B cell (primary cell): ENCODE data around the gene REM2.

Source experiments
- EZH2 ChIP-seq: IDR thresholded peaks from 2 replicates; pipeline ENCODE4 v1.6.1; 2012; ENCODE audit warnings: borderline replicate concordance, low read depth, mild to moderate bottlenecking, moderate library complexity, low read length; ENCODE audit not compliant: insufficient read depth, poor library complexity, severe bottlenecking
- TF ChIP-seq, protein P1 (sequence below): fragments of 200-600 bp; IDR thresholded peaks from one replicate; pipeline ENCODE4 v1.8.0; 2022; ENCODE audit warnings: antibody characterized with exemption, mild to moderate bottlenecking

GRCh38 chr14:22854963-22855724 lies 27.9 kb upstream of the REM2 start:
- TF ChIP-seq, protein P1, sequence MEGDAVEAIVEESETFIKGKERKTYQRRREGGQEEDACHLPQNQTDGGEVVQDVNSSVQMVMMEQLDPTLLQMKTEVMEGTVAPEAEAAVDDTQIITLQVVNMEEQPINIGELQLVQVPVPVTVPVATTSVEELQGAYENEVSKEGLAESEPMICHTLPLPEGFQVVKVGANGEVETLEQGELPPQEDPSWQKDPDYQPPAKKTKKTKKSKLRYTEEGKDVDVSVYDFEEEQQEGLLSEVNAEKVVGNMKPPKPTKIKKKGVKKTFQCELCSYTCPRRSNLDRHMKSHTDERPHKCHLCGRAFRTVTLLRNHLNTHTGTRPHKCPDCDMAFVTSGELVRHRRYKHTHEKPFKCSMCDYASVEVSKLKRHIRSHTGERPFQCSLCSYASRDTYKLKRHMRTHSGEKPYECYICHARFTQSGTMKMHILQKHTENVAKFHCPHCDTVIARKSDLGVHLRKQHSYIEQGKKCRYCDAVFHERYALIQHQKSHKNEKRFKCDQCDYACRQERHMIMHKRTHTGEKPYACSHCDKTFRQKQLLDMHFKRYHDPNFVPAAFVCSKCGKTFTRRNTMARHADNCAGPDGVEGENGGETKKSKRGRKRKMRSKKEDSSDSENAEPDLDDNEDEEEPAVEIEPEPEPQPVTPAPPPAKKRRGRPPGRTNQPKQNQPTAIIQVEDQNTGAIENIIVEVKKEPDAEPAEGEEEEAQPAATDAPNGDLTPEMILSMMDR, result no peak
- TF ChIP-seq EZH2, result no peak
